ENCODE results near the gene SOCS7. TPM values are rescaled to one million over a fixed set of nuclear protein-coding genes. Genes with fewer than 3 reads are reported as not detected.

SOCS7 gene
- total RNA-seq, 1 donor from 2014 or later: 17.8 TPM

GRCh38 chr17:38329808-38330730, 21.6 kb upstream of the SOCS7 start:
- no peaks in the 10 kb centered on the region for H3K36me3 Mint-ChIP-seq (ENCODE audit: low read depth)
- no peak for TF ChIP-seq CTCF (IDR thresholded peaks at IDR 0.05)
- peaks cover under 1% of the 10 kb centered on the region for H3K4me1 Mint-ChIP-seq (ENCODE audit: low read depth)
- no peak for DNase-seq (ENCODE audit: low spot score)
- H3K27me3 Mint-ChIP-seq (ENCODE audit: low read depth): peaks cover 15% of the 10 kb centered on the region
- no peaks in the 10 kb centered on the region for H3K9me3 Mint-ChIP-seq (ENCODE audit: low read depth)
- no peak overlapping the region for H3K4me3 Mint-ChIP-seq (ENCODE audit: unreplicated experiment)
- H3K27ac Mint-ChIP-seq (ENCODE audit: unreplicated experiment): no peak overlapping the region

GRCh38 chr17:38330941-38331411, 20.7 kb upstream of the SOCS7 start:
- no peak for TF ChIP-seq CTCF (IDR thresholded peaks at IDR 0.05)
- peaks cover 15% of the 10 kb centered on the region for H3K27me3 Mint-ChIP-seq (ENCODE audit: low read depth)
- no peaks in the 10 kb centered on the region for H3K36me3 Mint-ChIP-seq (ENCODE audit: low read depth)
- H3K4me3 Mint-ChIP-seq (ENCODE audit: unreplicated experiment): no peak overlapping the region
- no peak overlapping the region for H3K27ac Mint-ChIP-seq (ENCODE audit: unreplicated experiment)
- H3K9me3 Mint-ChIP-seq (ENCODE audit: low read depth): no peaks in the 10 kb centered on the region
- no peak for DNase-seq (ENCODE audit: low spot score)
- no peaks in the 10 kb centered on the region for H3K4me1 Mint-ChIP-seq (ENCODE audit: low read depth)

GRCh38 chr17:38332735-38333134, 18.9 kb upstream of the SOCS7 start:
- Mint-ChIP-seq H3K27ac (ENCODE audit: unreplicated experiment) (no peak overlapping the region), H3K27me3 (ENCODE audit: low read depth) (peaks cover 15% of the 10 kb centered on the region)
- DNase-seq (ENCODE audit: low spot score): no peak

GRCh38 chr17:38333635-38334295, 17.9 kb upstream of the SOCS7 start:
- no peak for DNase-seq (ENCODE audit: low spot score)
- Mint-ChIP-seq H3K4me1 (ENCODE audit: low read depth) (no peaks in the 10 kb centered on the region), H3K27me3 (ENCODE audit: low read depth) (peaks cover 15% of the 10 kb centered on the region), H3K27ac (ENCODE audit: unreplicated experiment) (no peak overlapping the region), H3K9me3 (ENCODE audit: low read depth) (no peaks in the 10 kb centered on the region), H3K4me3 (ENCODE audit: unreplicated experiment) (no peak overlapping the region), H3K36me3 (ENCODE audit: low read depth) (no peaks in the 10 kb centered on the region)
- peak; percentile 79 for TF ChIP-seq CTCF (IDR thresholded peaks at IDR 0.05)

More at GRCh38 chr17:38332735-38333134, 18.9 kb upstream of the SOCS7 start:
- no peaks in the 10 kb centered on the region for H3K9me3 Mint-ChIP-seq (ENCODE audit: low read depth)
- no peak overlapping the region for H3K4me3 Mint-ChIP-seq (ENCODE audit: unreplicated experiment)
- H3K36me3 Mint-ChIP-seq (ENCODE audit: low read depth): no peaks in the 10 kb centered on the region
- no peaks in the 10 kb centered on the region for H3K4me1 Mint-ChIP-seq (ENCODE audit: low read depth)
- TF ChIP-seq CTCF (IDR thresholded peaks at IDR 0.05): no peak

All from chondrocyte (in vitro differentiated cells).